K562 (cell line): ENCODE data around the gene BEST2.

ENCODE experiments used
- POLR2AphosphoS5 ChIP-seq: IDR thresholded peaks from 2 replicates; pipeline ENCODE4 v1.6.1; 2011; ENCODE audit warnings: mild to moderate bottlenecking, low read depth, low read length, moderate library complexity; ENCODE audit not compliant: control insufficient read depth, insufficient read depth
- RBM34 ChIP-seq: fragments of 200-400 bp; formaldehyde crosslinking; IDR thresholded peaks from 2 replicates; pipeline ENCODE4 v1.6.1; 2018; ENCODE audit warnings: low read length, borderline replicate concordance; ENCODE audit not compliant: insufficient read depth
- TF ChIP-seq, protein P1 (sequence below), 3 experiments: IDR thresholded peaks in 2 of 3; conservative IDR thresholded peaks in 1 of 3; 2 replicates each; pipeline ENCODE4 v1.5.1; 2011 to 2012; ENCODE audit warnings: low read length in 3 of 3, mild to moderate bottlenecking in 3 of 3, control low read depth in 2 of 3, improper control_type of control experiment in 1 of 3, inconsistent platforms in 1 of 3, low read depth in 1 of 3, mixed read lengths in 1 of 3, moderate library complexity in 1 of 3; ENCODE audit not compliant: insufficient read depth in 2 of 3

DNA sequence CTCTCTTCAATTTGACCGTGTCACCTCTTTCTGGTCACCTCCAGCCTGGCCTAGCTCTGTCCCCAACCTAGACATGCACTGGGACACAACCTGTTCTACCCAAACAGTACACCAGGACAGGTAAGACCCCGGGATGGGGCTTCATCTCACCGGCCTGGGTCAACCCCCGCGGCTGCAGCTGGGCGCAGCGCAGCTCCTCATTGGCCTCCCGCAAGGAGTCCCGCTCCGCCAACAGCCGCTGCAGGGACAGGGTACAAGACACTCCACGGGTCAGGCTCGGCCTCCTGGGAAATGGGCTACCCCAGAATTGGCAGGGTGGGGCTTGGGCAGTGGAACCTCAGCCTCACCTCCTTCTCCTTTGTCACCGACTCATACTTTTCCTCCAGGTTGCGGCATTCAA is 16.1 kb downstream of the BEST2 start:
- TF ChIP-seq RBM34 (no peak), POLR2AphosphoS5 (no peak)
- TF ChIP-seq, protein P1, sequence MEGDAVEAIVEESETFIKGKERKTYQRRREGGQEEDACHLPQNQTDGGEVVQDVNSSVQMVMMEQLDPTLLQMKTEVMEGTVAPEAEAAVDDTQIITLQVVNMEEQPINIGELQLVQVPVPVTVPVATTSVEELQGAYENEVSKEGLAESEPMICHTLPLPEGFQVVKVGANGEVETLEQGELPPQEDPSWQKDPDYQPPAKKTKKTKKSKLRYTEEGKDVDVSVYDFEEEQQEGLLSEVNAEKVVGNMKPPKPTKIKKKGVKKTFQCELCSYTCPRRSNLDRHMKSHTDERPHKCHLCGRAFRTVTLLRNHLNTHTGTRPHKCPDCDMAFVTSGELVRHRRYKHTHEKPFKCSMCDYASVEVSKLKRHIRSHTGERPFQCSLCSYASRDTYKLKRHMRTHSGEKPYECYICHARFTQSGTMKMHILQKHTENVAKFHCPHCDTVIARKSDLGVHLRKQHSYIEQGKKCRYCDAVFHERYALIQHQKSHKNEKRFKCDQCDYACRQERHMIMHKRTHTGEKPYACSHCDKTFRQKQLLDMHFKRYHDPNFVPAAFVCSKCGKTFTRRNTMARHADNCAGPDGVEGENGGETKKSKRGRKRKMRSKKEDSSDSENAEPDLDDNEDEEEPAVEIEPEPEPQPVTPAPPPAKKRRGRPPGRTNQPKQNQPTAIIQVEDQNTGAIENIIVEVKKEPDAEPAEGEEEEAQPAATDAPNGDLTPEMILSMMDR (IDR thresholded peaks at IDR 0.05 in 2 of 3, conservative IDR thresholded peaks at IDR 0.05 in 1 of 3; ENCODE audit: insufficient read depth in 2 of 3, low read depth in 1 of 3, low read length in 3 of 3), result no peak
